GM21528 (cell line): ENCODE results near the gene CENPS.

Experiments used
- ATAC-seq: cut with Tn5 transposase; IDR thresholded peaks from one replicate; pipeline ENCODE4 v1.9.1; 2021; ENCODE audit warnings: mild to moderate bottlenecking, moderate library complexity; ENCODE audit not compliant: unreplicated experiment, low FRiP score

CENPS gene

GRCh38 chr1:10489291-10490055 is 59.2 kb downstream of the CENPS start:
- ATAC-seq = no peak

DNA sequence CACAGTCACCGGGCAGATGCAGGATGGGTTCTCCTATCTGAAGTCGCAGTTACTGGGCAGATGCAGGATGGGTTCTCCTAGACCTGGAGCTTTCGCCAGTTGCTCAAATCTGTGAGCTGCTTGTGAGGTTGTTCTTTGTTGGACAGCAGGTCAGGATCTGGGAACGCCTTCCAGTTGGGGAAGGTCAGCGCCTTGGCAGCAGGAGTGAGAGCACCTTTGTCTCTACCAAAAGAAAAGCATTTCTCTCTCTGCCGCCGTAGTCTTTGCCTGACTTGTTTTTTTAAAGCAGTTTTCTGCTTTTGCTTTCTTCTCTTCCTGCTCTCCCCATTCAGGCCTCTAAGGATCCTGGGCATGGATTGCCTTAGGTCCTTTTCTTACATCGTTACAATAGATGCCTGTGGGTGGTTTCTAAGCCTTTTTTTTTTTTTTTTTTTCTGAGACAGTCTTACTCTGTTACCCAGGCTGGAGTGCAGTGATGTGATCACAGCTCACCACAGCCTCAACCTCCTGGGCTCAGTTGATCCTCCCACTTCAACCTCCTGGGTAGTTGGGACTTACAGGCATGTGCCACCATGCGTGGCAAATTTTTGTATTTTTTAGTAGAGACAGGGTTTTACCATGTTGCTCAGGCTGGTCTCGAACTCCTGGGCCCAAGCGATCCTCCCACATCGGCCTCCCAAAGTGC is 60.2 kb downstream of the CENPS start:
- ATAC-seq = no peak
